Dermis blood vessel endothelial cell (primary cell): Measurements from ENCODE around the gene AP1B1. TPM values are rescaled to one million over a fixed set of nuclear protein-coding genes. Genes with fewer than 3 reads are reported as not detected.

Source experiments
- DNase-seq: peaks from one replicate; pipeline ENCODE4 v3.0.0; 2010
- total RNA-seq: library from RNA; depleted of rRNA; stranded (reverse); fragments of >200 nt; gene quantifications from 2 replicates; pipeline ENCODE4 v1.2.3, GENCODE V29; 2014

AP1B1 gene
- total RNA-seq, 1 donor from 2014 or later: 191 TPM

DNA sequence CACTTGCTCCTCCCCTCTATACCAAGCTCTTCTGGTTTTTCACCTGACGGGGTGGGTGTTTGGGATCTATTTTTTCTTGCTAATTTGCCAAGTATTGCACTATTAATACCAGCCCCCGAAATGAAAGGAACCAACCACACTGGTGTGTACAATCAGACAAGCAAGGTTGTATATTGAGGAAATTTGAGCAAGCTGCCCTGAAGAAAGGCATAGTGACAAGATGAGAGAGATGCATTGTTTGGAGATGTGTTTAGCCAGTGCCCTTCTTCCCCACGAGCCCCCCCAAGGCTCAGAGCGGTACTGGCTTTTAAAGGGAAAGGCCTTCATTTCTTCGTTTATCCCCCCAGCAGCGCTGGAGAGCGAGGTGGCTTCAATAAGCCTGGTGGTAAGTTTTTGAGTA, 97.2 kb downstream of the AP1B1 start:
- DNase-seq: no peak

GRCh38 chr22:29290061-29290460, 98.3 kb downstream of the AP1B1 start:
- DNase-seq: no peak

DNA sequence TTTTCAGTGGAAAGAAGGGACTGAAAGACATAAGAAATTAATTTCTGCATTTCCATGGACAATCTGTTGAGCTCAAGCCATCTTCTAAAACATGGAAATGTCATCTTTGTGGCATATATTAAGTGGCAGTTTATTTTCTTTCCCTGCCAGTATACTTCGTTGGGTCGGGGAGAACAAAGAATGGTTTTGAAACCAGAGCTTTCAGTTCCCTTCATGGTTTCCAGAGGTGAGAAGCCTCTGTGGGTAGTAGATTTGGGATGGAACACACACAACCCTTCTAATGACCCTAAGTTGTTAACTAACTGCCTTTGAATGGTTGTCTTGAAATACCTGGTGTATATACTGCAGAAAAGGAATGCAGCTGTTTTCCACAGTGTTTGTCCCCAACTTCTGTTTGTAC, 99.5 kb downstream of the AP1B1 start:
- DNase-seq: no peak

GRCh38 chr22:29284196-29284595, 104.2 kb downstream of the AP1B1 start:
- DNase-seq: no peak

DNA sequence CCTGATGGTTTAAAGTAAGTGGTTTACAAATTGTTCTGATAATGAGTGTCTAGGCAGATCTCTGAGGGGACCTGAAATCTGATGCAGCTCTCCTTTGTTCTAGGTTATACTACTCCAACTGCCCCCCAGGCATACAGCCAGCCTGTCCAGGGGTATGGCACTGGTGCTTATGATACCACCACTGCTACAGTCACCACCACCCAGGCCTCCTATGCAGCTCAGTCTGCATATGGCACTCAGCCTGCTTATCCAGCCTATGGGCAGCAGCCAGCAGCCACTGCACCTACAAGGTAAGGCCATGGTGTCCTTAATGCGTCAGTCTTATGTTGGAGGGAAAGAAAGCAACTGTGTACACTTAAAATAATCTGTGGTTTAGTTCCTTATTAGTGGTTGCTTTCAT, 110.4 kb downstream of the AP1B1 start:
- no peak for DNase-seq

Other genes with a start within 250 kb of the AP1B1 start
- 2.9 and 6.1 TPM in 2 replicates for gene EMID1, start 182.7 kb downstream of the AP1B1 start, total RNA-seq
- 27.1 and 28.1 TPM in 2 replicates for gene RHBDD3, start 120.6 kb downstream of the AP1B1 start, total RNA-seq
- gene EWSR1, start 120.3 kb downstream of the AP1B1 start, total RNA-seq: 153 and 156 TPM in 2 replicates
- 24.7 and 44.4 TPM in 2 replicates for gene GAS2L1, start 81.9 kb downstream of the AP1B1 start, total RNA-seq
- 1.1 and 2.7 TPM in 2 replicates for gene RASL10A, start 72.9 kb downstream of the AP1B1 start, total RNA-seq
- not detected in 2 replicates for gene RFPL1, start 50.0 kb upstream of the AP1B1 start, total RNA-seq
- gene NEFH, start 91.6 kb upstream of the AP1B1 start, total RNA-seq: under 0.01 and 0.56 TPM in 2 replicates
- gene THOC5, start 165.2 kb upstream of the AP1B1 start, total RNA-seq: 53.1 and 62.4 TPM in 2 replicates
- gene NIPSNAP1, start 192.5 kb upstream of the AP1B1 start, total RNA-seq: 28.2 and 47.0 TPM in 2 replicates
- 66.4 and 103 TPM in 2 replicates for gene NF2, start 215.1 kb upstream of the AP1B1 start, total RNA-seq